HTR-8/SVneo (cell line): ENCODE results near the gene GLIS2.
A peak's percentile ranks its signal among the peaks of the same experiment; 100 is the strongest.

Experiments
- DNase-seq: peaks from one replicate; pipeline ENCODE4 v3.0.0; 2011; ENCODE audit warnings: low spot score, mixed read lengths; ENCODE audit not compliant: insufficient read length
- FAIRE-seq: peaks from 2 replicates; lab custom pipeline; 2011; peaks lifted over from hg19 to GRCh38; lab: Jason Lieb, UNC

The GLIS2 gene

GRCh38 chr16:4362476-4363135 is 46.7 kb downstream of the GLIS2 start:
- FAIRE-seq (no peak), DNase-seq (no peak)

GRCh38 chr16:4364196-4365013 is 48.5 kb downstream of the GLIS2 start:
- DNase-seq: no peak

GRCh38 chr16:4365014-4365406 is 49.1 kb downstream of the GLIS2 start:
- DNase-seq: no peak
- no peak for FAIRE-seq

More at GRCh38 chr16:4364196-4365013, 48.5 kb downstream of the GLIS2 start:
- no peak for FAIRE-seq

GRCh38 chr16:4365615-4366014 is 49.7 kb downstream of the GLIS2 start:
- DNase-seq (no peak), FAIRE-seq (no peak)

- FAIRE-seq (no peak), DNase-seq (no peak)
Measured at GRCh38 chr16:4366016-4366415, 50.1 kb downstream of the GLIS2 start.

- peak; percentile 85 for FAIRE-seq
Measured at GRCh38 chr16:4367393-4367856, 51.6 kb downstream of the GLIS2 start.

GRCh38 chr16:4369007-4369733 is 53.3 kb downstream of the GLIS2 start:
- DNase-seq (peak; percentile 67), FAIRE-seq (peak; percentile 97)

More at GRCh38 chr16:4367393-4367856, 51.6 kb downstream of the GLIS2 start:
- no peak for DNase-seq

GRCh38 chr16:4370151-4370550 is 54.3 kb downstream of the GLIS2 start:
- FAIRE-seq (no peak), DNase-seq (no peak)

- DNase-seq: peak; percentile 82
- peak; percentile 80 for FAIRE-seq
Measured at GRCh38 chr16:4370570-4371356, 54.9 kb downstream of the GLIS2 start.

GRCh38 chr16:4371357-4372000 is 55.6 kb downstream of the GLIS2 start, which contains the start of gene VASN:
Gene VASN, plus strand, starts transcription at chr16:4371848. Its CDS starts 9,030 bp downstream, at chr16:4380878.
- peak; percentile 86 for DNase-seq
- peak; percentile 71 for FAIRE-seq

GRCh38 chr16:4372001-4372577 is 56.2 kb downstream of the GLIS2 start:
- FAIRE-seq (no peak), DNase-seq (no peak)

GRCh38 chr16:4372578-4373355 is 56.9 kb downstream of the GLIS2 start:
- DNase-seq (peak; percentile 77), FAIRE-seq (peak; percentile 88)

GRCh38 chr16:4373356-4373908 is 57.6 kb downstream of the GLIS2 start:
- DNase-seq (peak; percentile 54), FAIRE-seq (no peak)

GRCh38 chr16:4373909-4374742 is 58.3 kb downstream of the GLIS2 start:
- peak; percentile 74 for DNase-seq

GRCh38 chr16:4375717-4376116 is 59.9 kb downstream of the GLIS2 start:
- DNase-seq: no peak
- FAIRE-seq: no peak

More at GRCh38 chr16:4373909-4374742, 58.3 kb downstream of the GLIS2 start:
- FAIRE-seq: peak; percentile 87

- FAIRE-seq: no peak
Measured at GRCh38 chr16:4376126-4376892, 60.4 kb downstream of the GLIS2 start.

More at GRCh38 chr16:4376126-4376892, 60.4 kb downstream of the GLIS2 start:
- DNase-seq: no peak
